Memory B cell (primary cell): Measurements from ENCODE around the gene TRIML1.

ENCODE experiments used
- ATAC-seq: fragments of 150-1000 bp; cut with Tn5 transposase; 2 replicates; pipeline ENCODE4 v1.10.0; 2021; ENCODE audit warnings: low read depth, mild to moderate bottlenecking, moderate library complexity
- DNase-seq, 2 donors: peaks; one replicate each; pipeline ENCODE4 v3.0.0; 2022; ENCODE audit warnings: low spot score in 2 of 2
- H3K27ac Mint-ChIP-seq: one replicate; pipeline ENCODE4 v1.8.0; 2022; ENCODE audit warnings: mild to moderate bottlenecking, moderate library complexity, mixed read lengths
- H3K27me3 Mint-ChIP-seq: one replicate; pipeline ENCODE4 v1.8.0; 2022; ENCODE audit warnings: mixed read lengths
- H3K36me3 Mint-ChIP-seq: one replicate; pipeline ENCODE4 v1.8.0; 2022; ENCODE audit warnings: mild to moderate bottlenecking, mixed read lengths
- H3K4me1 Mint-ChIP-seq: one replicate; pipeline ENCODE4 v1.8.0; 2022; ENCODE audit warnings: mixed read lengths
- H3K4me3 Mint-ChIP-seq: one replicate; pipeline ENCODE4 v1.8.0; 2022; ENCODE audit warnings: mild to moderate bottlenecking, moderate library complexity, mixed read lengths
- H3K9me3 Mint-ChIP-seq: one replicate; pipeline ENCODE4 v1.8.0; 2022; ENCODE audit warnings: mixed read lengths

The TRIML1 gene, protein sequence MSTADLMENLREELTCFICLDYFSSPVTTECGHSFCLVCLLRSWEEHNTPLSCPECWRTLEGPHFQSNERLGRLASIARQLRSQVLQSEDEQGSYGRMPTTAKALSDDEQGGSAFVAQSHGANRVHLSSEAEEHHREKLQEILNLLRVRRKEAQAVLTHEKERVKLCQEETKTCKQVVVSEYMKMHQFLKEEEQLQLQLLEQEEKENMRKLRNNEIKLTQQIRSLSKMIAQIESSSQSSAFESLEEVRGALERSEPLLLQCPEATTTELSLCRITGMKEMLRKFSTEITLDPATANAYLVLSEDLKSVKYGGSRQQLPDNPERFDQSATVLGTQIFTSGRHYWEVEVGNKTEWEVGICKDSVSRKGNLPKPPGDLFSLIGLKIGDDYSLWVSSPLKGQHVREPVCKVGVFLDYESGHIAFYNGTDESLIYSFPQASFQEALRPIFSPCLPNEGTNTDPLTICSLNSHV

DNA sequence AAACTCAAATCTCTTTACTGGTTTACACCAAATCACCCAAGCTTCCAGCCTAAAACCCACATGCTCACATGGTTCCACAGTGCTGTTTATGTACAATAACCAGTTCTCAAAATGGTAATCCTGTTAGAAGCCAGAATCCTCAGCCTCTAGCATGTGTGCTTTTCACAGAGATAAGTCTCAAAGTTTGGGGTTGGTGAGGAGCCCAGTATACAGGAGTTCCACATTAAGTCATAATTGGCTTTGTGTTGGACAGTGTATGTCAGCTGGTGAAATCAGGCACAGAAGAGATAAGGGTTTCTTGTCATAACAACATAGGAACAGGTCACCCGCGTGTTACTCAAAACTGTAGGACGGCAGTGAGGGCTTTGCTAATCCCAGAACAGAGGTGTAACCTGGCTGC is at the start of gene TRIML1:
Gene TRIML1, plus strand, starts transcription at position 301 of the 400 bp plus-strand sequence. CDS start 118 bp downstream, outside the sequence.
- H3K27me3 Mint-ChIP-seq, result no peaks in the 10 kb centered on the region
- no peaks in the 10 kb centered on the region for H3K36me3 Mint-ChIP-seq
- ATAC-seq (no peak), DNase-seq (no peak)
- H3K4me3 Mint-ChIP-seq, result no peak within 1 kb of the TSS
- H3K4me1 Mint-ChIP-seq, result no peaks in the 10 kb centered on the region
- H3K27ac Mint-ChIP-seq, result no peak within 1 kb of the TSS
- H3K9me3 Mint-ChIP-seq, result no peaks in the 10 kb centered on the region

DNA sequence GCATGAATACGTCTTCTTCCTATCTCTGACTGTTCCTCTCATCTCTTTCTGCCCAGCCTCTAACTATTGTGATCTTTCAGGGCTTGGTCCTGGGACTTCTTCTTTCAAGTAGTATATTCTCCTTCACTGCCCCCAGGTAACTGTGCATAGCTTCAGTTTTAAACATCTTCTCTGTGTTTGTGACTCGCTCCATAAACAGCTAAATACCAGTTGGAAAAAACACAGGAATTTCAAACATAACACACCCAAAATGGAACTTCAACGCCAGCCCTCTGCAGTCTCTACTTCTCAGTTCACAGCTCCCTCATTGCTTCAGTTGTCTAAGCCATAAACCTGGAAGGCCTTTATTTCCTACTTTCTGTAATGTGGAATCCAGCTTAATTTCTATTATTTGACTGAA is 46.4 kb upstream of the TRIML1 start:
- H3K36me3 Mint-ChIP-seq, result no peaks in the 10 kb centered on the region
- ATAC-seq (no peak), DNase-seq (no peak)
- no peak overlapping the region for H3K4me3 Mint-ChIP-seq
- no peak overlapping the region for H3K27ac Mint-ChIP-seq
- H3K4me1 Mint-ChIP-seq, result no peaks in the 10 kb centered on the region
- no peaks in the 10 kb centered on the region for H3K27me3 Mint-ChIP-seq
- H3K9me3 Mint-ChIP-seq, result peaks cover 11% of the 10 kb centered on the region

DNA sequence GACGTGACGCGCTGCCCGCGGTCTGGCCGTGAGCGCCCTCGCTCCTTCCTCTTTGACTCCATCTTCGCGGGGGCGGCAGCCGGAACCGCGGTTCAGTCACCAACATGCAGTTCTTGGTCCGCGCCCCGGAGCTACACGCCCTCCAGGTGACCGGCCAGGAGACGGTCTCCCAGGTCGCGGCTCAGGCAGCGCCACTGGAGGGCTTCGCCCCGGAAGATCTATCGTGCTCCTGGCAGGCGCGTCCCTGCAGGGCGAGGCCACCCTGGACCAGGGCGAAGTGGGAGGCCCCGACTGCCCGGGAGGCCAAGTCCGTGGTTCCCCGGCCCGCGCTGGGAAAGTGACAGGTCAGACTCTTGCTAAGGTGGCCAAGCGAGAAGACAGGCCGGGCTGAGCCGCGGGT is 32.8 kb upstream of the TRIML1 start:
- Mint-ChIP-seq H3K27me3 (no peaks in the 10 kb centered on the region), H3K4me3 (no peak overlapping the region), H3K9me3 (peaks cover 9% of the 10 kb centered on the region), H3K4me1 (no peaks in the 10 kb centered on the region), H3K36me3 (no peaks in the 10 kb centered on the region), H3K27ac (no peak overlapping the region)
- DNase-seq (no peak), ATAC-seq (no peak)

DNA sequence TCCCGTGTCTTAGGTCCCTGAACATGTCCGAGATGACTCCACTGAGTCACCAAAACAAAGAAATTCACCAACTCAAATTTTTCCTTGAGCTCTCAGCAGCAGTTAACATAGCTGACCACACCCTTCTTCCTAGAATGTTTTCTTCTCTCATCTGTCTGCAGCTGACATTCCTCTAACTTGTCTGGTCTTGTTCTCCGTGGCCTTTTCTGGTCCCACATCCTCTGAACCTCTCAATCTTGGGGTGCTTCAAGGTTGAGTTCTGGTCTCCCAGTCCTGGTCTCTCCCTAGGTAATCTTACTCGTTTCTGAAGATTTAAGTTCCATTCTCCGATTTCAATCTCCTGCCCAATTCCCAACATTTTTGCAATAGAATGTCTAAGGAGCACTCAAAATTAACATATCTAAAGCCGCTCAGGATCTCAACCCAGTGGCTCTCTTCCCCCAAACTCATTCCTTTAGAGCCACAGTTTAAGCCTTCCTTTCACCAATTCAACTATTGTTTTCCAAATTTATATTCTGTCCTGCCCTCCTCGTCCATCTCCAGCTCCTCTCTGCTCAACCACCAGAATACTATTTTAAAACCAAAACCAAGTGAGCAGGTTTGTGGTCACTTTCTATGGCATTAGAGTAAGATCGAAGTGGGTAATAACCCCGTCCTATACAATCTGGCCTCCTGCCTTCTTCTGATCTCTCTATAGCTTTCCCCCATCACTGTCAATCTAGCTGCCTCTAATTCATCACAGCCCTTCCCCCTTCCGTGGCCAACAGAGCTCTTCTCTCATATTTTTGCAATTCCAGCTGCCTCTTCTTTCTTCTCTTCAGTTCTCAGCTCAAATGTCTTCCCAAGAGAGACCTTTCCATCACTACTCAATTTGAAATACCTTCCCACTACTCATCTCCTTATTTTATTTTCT is 31.1 kb upstream of the TRIML1 start:
- Mint-ChIP-seq H3K36me3 (no peaks in the 10 kb centered on the region), H3K27me3 (no peaks in the 10 kb centered on the region), H3K9me3 (peaks cover 7% of the 10 kb centered on the region), H3K27ac (no peak overlapping the region), H3K4me1 (no peaks in the 10 kb centered on the region), H3K4me3 (no peak overlapping the region)
- ATAC-seq (no peak), DNase-seq (no peak)

DNA sequence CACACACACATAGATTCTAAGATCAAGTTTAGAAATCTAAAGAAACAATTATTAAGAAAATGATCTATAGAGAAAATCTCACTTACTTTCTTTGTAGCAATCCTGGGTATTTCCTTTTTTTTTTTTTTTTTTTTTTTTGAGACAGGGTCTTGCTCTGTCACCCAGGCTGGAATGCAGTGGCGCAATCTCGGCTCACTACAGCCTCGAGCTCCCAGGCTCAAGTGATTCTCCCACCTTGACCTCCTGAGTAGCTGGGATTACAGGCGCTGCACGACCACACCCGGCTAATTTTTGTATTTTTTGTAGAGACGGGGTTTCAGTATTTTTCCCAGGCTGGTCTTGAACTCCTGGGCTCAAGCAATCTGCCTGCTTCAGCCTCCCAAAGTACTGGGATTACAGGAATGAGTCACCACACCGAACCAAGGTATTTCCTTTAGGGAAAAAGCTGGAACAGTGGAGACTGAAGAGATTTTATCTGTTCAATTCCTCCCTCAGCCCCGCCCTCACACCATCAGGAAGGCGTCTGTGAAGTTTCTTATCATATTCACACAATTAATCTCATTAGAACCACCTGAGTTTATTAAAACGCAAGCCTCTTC is 30.0 kb upstream of the TRIML1 start, which contains the start of gene TRIML2:
Gene TRIML2, minus strand, starts transcription at position 447 of the 599 bp plus-strand sequence. CDS start 4,235 bp downstream, outside the sequence.
- H3K27me3 Mint-ChIP-seq, result no peaks in the 10 kb centered on the region
- no peak within 1 kb of the TSS for H3K27ac Mint-ChIP-seq
- peaks cover 7% of the 10 kb centered on the region for H3K9me3 Mint-ChIP-seq
- H3K36me3 Mint-ChIP-seq, result no peaks in the 10 kb centered on the region
- no peak for ATAC-seq
- no peak within 1 kb of the TSS for H3K4me3 Mint-ChIP-seq
- H3K4me1 Mint-ChIP-seq, result no peaks in the 10 kb centered on the region
- DNase-seq, result no peak

DNA sequence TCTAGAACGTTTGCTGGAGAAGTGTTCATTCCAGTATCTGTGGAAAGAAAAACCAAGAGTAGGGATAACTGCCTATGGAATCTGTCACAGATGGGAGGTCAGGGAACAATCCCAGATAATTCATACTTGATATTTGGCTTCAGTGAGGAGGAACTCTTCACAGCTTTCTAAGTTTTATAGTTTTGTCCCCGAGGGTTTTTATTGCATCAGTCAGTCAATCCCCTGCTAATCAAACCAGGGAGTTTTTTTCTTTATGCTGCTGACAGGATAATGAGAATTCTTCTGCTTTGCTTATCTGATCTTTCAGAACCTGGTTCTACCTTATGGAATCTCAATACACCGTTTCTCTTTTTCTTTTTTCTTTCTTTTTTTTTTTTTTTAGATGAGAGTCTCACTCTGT is 29.2 kb upstream of the TRIML1 start:
- no peaks in the 10 kb centered on the region for H3K27me3 Mint-ChIP-seq
- ATAC-seq, result no peak
- H3K27ac Mint-ChIP-seq, result no peak overlapping the region
- H3K4me1 Mint-ChIP-seq, result no peaks in the 10 kb centered on the region
- no peak overlapping the region for H3K4me3 Mint-ChIP-seq
- DNase-seq, result no peak
- peaks cover 7% of the 10 kb centered on the region for H3K9me3 Mint-ChIP-seq
- H3K36me3 Mint-ChIP-seq, result no peaks in the 10 kb centered on the region

DNA sequence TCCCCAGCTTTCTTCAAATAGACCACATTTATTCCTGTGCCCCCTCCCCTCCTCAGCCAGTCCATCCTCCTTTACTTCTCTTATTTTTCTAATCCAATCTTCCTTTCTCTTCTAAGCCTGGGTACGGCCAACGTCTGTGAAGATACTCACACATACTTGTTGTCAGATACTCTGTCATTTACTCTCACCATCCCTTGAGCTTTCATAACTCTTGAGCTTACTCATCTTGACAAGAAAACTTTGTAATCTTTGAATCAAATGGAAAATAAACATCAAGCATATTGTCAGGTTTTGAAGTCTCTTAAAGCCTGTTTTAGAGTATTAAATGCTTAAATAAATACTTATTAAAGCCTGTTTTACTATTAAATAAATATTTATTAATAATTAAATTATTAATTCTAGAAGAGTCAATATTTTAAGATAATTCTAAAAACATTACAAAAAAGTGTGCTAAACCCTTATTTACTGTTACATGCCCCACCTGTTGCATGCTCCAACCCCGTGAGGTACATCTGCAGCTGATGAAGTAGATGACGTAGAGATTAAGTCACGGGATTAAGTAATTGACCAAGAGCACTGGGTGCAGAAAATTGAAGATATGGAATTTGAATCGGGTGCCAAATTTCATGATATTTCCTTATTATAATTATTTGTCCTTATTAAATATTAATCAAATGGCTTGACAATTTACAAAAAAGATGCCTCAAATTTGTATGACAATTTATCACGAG is 28.3 kb upstream of the TRIML1 start:
- Mint-ChIP-seq H3K4me1 (no peaks in the 10 kb centered on the region), H3K36me3 (no peaks in the 10 kb centered on the region), H3K27ac (no peak overlapping the region), H3K4me3 (no peak overlapping the region), H3K9me3 (peaks cover 7% of the 10 kb centered on the region), H3K27me3 (no peaks in the 10 kb centered on the region)
- DNase-seq (no peak), ATAC-seq (no peak)

DNA sequence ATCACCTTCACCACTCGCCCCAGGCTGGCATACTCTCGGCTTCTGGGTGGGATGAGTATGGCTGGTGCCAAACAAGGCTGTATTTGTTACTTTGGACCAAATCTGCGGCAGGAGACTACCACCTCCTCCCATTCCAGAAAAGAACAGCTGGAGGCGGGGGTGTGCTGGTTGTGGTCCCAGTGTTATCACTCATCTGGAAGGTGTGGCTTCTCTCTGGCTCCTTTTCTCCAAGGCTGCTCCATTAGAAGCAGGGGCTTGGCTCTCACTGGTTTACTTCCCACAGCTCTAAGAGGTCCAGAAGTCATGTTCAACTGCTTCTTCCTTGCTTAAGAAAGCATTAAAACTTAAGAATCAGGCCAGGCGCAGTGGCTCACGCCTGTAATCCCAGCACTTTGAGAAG is 27.3 kb upstream of the TRIML1 start:
- no peak for ATAC-seq
- peaks cover 7% of the 10 kb centered on the region for H3K9me3 Mint-ChIP-seq
- H3K27me3 Mint-ChIP-seq, result no peaks in the 10 kb centered on the region
- H3K4me3 Mint-ChIP-seq, result no peak overlapping the region
- H3K4me1 Mint-ChIP-seq, result no peaks in the 10 kb centered on the region
- no peak overlapping the region for H3K27ac Mint-ChIP-seq
- H3K36me3 Mint-ChIP-seq, result no peaks in the 10 kb centered on the region
- no peak for DNase-seq

DNA sequence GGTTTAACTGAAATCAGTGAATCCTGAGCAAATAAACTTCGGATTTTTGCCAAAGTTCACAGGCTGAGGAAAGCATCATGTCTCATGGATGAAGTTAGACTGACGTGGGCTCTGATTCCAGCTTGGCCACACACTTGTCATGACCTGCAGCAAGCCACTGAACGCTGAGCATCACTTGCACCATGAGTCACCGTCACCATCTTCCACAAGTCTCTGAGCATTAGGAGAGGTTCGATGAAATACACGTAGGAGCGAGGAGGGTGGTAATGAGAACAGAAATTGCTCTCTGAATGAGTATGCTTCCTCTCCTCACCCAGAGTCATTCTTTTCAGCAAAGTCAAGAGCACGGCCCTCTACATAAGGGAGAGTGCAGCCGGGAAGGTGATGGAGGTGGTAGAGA is 26.1 kb upstream of the TRIML1 start:
- Mint-ChIP-seq H3K9me3 (peaks cover 7% of the 10 kb centered on the region), H3K4me3 (no peak overlapping the region), H3K27me3 (no peaks in the 10 kb centered on the region), H3K4me1 (no peaks in the 10 kb centered on the region), H3K27ac (no peak overlapping the region), H3K36me3 (no peaks in the 10 kb centered on the region)
- no peak for ATAC-seq
- no peak for DNase-seq

DNA sequence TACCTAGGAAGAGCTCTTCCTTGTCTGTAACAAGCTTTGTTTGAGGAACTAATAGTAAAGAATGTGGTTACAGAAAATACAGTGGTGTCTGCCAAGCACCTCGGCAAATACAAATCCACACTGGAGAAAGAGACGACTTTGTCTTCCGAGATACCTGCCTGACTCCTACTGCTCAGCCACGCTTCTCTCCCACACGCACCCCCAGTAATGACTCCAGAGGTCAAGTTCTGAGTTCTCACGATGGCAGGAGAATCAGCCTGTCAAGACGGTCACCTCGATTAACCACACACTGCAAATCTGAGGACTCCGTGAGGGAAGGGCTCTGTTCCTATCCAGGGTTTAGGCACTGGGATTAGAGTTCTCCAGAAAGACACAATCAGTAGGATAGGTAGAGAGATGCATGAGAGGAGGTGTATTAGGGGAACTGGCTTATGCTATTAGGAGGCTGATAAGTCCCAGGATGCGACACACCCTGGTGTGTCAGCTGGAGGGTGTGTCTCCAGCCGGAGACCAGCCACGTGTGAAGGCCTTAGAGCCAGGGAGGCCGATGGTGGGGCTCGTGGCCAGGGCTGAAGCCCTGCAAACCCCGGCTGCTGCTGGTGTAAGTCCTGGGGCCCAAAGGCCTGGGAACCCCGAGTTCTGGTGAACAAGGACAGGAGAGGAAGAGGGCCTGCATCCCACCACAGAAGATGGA is 21.5 kb upstream of the TRIML1 start:
- Mint-ChIP-seq H3K9me3 (peaks cover 1% of the 10 kb centered on the region), H3K4me1 (no peaks in the 10 kb centered on the region), H3K36me3 (no peaks in the 10 kb centered on the region), H3K4me3 (no peak overlapping the region), H3K27me3 (no peaks in the 10 kb centered on the region), H3K27ac (no peak overlapping the region)
- DNase-seq (no peak), ATAC-seq (no peak)

DNA sequence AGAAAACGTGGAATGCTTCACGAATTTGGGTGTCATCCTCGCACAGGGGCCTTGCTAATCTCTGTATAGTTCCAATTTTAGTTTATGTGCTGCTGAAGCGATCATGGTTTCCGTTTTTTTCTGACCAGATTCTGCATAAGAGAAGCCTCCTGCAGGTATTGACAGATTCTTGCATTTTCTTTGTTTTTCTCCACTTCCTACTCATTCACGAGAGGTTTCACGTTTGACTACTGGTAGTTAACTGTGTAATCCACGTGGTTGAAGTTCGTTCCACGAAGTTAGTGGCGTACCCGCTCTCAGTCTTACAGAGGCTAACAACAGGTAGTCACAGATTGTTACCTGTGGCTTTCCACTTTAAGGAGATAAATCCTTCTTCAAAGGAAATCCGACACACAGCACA is 17.7 kb upstream of the TRIML1 start:
- Mint-ChIP-seq H3K27me3 (no peaks in the 10 kb centered on the region), H3K4me3 (no peak overlapping the region), H3K36me3 (no peaks in the 10 kb centered on the region), H3K4me1 (no peaks in the 10 kb centered on the region), H3K9me3 (peaks cover 1% of the 10 kb centered on the region), H3K27ac (no peak overlapping the region)
- ATAC-seq, result no peak
- DNase-seq, result no peak

DNA sequence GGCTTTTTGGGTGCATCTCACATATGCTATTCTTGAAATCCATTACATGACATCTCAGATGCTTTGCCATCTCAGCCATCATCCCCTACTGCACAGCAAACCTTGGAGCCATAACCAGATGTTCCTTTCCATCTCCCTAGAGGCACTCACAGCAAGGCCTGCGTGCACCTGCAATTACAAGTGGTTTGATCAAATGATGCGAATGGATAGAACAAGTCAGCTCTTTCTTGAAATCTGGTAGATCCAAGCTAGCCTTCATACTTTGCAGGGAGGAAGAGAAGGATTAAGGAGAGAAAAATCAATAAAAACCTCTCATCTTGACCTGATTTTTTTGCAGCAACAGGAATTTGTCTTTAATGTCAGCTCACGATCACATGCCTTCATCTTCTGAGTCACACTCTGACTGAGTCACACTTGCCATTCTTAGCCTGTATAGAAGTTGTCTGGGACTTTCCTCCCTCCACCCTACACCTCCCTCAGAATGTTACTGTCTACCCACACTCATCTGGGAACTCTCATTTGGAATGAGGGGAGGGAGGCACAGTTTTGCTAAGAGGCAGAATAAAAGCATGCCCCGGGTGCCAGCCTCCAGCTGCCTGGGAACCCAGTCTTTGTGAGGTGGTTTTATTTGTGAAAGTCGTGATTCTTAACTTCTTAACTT is 11.9 kb upstream of the TRIML1 start:
- ATAC-seq, result no peak
- Mint-ChIP-seq H3K27ac (no peak overlapping the region), H3K9me3 (peaks cover 4% of the 10 kb centered on the region), H3K4me3 (no peak overlapping the region), H3K27me3 (no peaks in the 10 kb centered on the region), H3K4me1 (no peaks in the 10 kb centered on the region), H3K36me3 (no peaks in the 10 kb centered on the region)
- no peak for DNase-seq

DNA sequence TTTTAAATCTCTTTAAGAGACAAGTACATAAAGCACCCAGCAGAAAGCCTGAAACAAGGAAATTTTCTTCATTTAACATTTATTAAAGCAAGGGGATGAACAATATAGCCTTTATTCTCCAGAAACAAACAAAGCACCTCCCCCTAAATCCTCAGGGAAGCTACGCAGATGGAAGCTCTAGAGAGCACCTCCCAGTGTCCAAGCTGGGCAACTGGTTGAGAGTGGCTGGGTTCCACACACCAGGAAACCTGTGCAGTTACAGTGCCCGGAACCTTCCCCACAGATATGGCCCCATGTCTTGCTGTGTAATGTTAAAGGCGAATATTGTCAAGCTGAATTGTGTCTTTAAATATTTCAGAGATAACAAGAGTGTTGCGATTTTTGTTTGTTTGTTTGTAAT is 8.9 kb upstream of the TRIML1 start:
- H3K27me3 Mint-ChIP-seq, result no peaks in the 10 kb centered on the region
- H3K4me3 Mint-ChIP-seq, result no peak overlapping the region
- peaks cover 4% of the 10 kb centered on the region for H3K9me3 Mint-ChIP-seq
- H3K4me1 Mint-ChIP-seq, result no peaks in the 10 kb centered on the region
- ATAC-seq (no peak), DNase-seq (no peak)
- no peaks in the 10 kb centered on the region for H3K36me3 Mint-ChIP-seq
- H3K27ac Mint-ChIP-seq, result no peak overlapping the region
